ENCODE results near the gene KLHL40.

DNA sequence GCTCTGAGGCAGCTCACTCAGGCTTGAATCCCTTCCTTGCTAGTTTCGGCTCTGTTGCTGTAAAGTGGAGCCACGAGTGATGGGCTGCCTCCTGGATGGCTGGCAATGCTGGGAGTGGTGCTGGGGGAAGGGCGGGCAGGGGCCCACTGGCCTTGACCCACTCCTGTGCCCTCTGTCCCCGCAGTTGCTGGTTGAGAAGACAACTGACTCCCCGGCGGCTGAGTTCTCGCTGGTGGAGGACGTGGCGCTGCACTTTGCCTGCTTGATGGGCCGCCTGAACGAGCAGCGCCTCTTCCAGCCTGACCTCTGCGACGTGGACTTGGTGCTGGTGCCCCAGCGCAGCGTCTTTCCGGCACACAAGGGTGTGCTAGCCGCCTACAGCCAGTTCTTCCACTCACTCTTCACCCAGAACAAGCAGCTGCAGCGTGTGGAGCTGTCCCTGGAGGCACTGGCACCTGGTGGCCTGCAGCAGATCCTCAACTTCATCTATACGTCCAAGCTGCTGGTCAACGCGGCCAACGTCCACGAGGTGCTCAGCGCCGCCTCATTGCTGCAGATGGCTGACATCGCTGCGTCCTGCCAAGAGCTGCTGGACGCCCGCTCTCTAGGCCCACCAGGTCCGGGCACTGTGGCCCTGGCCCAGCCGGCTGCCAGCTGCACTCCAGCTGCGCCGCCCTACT lies 27.1 kb upstream of the KLHL40 start:
- TF ChIP-seq POLR2A (IDR thresholded peaks at IDR 0.05; ENCODE audit: low read length) (no peak), GATA1 (IDR thresholded peaks at IDR 0.05; ENCODE audit: low read depth, low read length) (no peak)

Data from erythroblast (primary cell).